Cardiac fibroblast (primary cell): ENCODE data around the gene ZBED6.

Experiments used
- DNase-seq, 2 donors: peaks; one replicate each; pipeline versions ENCODE4 v3.0.0 to v3.0.0-alpha.2; 2010; ENCODE audit warnings: low read depth in 2 of 2
- H3K4me3 ChIP-seq, 2 donors: replicated peaks in 1 of 2; 1 replicate in 1 of 2; 2 replicates in 1 of 2; pipeline ENCODE4 v1.5.1; 2011; ENCODE audit warnings: low read depth in 2 of 2, low read length in 2 of 2, mild to moderate bottlenecking in 2 of 2, moderate library complexity in 1 of 2
- CTCF ChIP-seq: IDR thresholded peaks from one replicate; pipeline ENCODE4 v1.5.1; 2011; ENCODE audit warnings: low read depth, mild to moderate bottlenecking, low read length, inconsistent platforms

The ZBED6 gene

GRCh38 chr1:203769505-203770343 lies 25.7 kb upstream of the ZBED6 start:
- H3K4me3 ChIP-seq, result no peak overlapping the region
- no peak for TF ChIP-seq CTCF
- peak; percentile 91 to 96 for DNase-seq

- no peak overlapping the region for H3K4me3 ChIP-seq
- TF ChIP-seq CTCF, result no peak
- DNase-seq, result peak; percentile 19 to 62
Observed at GRCh38 chr1:203771901-203772301, 23.5 kb upstream of the ZBED6 start.

GRCh38 chr1:203772836-203773235 lies 22.6 kb upstream of the ZBED6 start:
- DNase-seq, result no peak
- no peak for TF ChIP-seq CTCF
- H3K4me3 ChIP-seq, result no peak overlapping the region

- no peak for DNase-seq
- H3K4me3 ChIP-seq, result no peak overlapping the region
- TF ChIP-seq CTCF, result no peak
Observed at GRCh38 chr1:203776636-203777035, 18.8 kb upstream of the ZBED6 start.

GRCh38 chr1:203777596-203777995 lies 17.8 kb upstream of the ZBED6 start:
- H3K4me3 ChIP-seq, result no peak overlapping the region
- TF ChIP-seq CTCF, result no peak
- DNase-seq, result no peak

GRCh38 chr1:203778146-203778545 lies 17.3 kb upstream of the ZBED6 start:
- TF ChIP-seq CTCF, result no peak
- no peak overlapping the region for H3K4me3 ChIP-seq
- DNase-seq, result no peak
